Stimulated activated CD8-positive, alpha-beta memory T cell treated with anti-CD3 and anti-CD28 coated beads, Interleukin-12 subunit alpha, Interleukin-12 subunit beta, amount 100 ng/mL, for 4 hours (primary cell): Measurements from ENCODE around the gene MXD4.
"Not testable (repeated sequence)": the region's sequence is repeated elsewhere in the genome, so short reads cannot be mapped to it uniquely, and the experiment has no call there.

Source experiments
- DNase-seq: peaks from one replicate; pipeline ENCODE4 v3.0.0-alpha.2; 2020; ENCODE audit warnings: low read depth

Gene MXD4

GRCh38 chr4:2250357-2251072 is 11.4 kb downstream of the MXD4 start:
- DNase-seq: peak; percentile 0

GRCh38 chr4:2249526-2250356 is 12.2 kb downstream of the MXD4 start:
- no peak for DNase-seq

GRCh38 chr4:2248821-2249261 is 13.1 kb downstream of the MXD4 start:
- no peak for DNase-seq

- peak; percentile 0 for DNase-seq
Observed at GRCh38 chr4:2248044-2248780, 13.7 kb downstream of the MXD4 start.

- DNase-seq: peak; percentile 0
Observed at GRCh38 chr4:2247128-2248043, 14.5 kb downstream of the MXD4 start.

- no peak for DNase-seq
Observed at GRCh38 chr4:2246384-2247127, 15.4 kb downstream of the MXD4 start.

- no peak for DNase-seq
Observed at GRCh38 chr4:2245787-2246275, 16.1 kb downstream of the MXD4 start.

- no peak for DNase-seq
Observed at GRCh38 chr4:2245057-2245786, 16.7 kb downstream of the MXD4 start.

GRCh38 chr4:2243681-2244380 is 18.1 kb downstream of the MXD4 start:
- DNase-seq: no peak

GRCh38 chr4:2241410-2242353 is 20.2 kb downstream of the MXD4 start, which contains the start of the genes HAUS3 and POLN:
HAUS3 (minus strand) TSS chr4:2242121; CDS start chr4:2240946, 1,175 bp downstream.
POLN (minus strand) TSS chr4:2242121; CDS start chr4:2229231, 12,890 bp downstream.
- DNase-seq: peak; percentile 99

- no peak for DNase-seq
Observed at GRCh38 chr4:2241003-2241402, 20.9 kb downstream of the MXD4 start.

GRCh38 chr4:2236944-2237666 is 24.8 kb downstream of the MXD4 start:
- DNase-seq: no peak

GRCh38 chr4:2231082-2231481 is 30.8 kb downstream of the MXD4 start:
- no peak for DNase-seq

- no peak for DNase-seq
Observed at GRCh38 chr4:2226261-2226660, 35.6 kb downstream of the MXD4 start.

GRCh38 chr4:2222838-2223237 is 39.1 kb downstream of the MXD4 start:
- no peak for DNase-seq

GRCh38 chr4:2221378-2221777 is 40.5 kb downstream of the MXD4 start:
- not testable (repeated sequence) for DNase-seq

- peak; percentile 48 for DNase-seq
Observed at GRCh38 chr4:2220016-2220630, 41.8 kb downstream of the MXD4 start.
